ENCODE data around the gene THTPA. TPM values are rescaled to one million over a fixed set of nuclear protein-coding genes. Genes with fewer than 3 reads are reported as not detected.

THTPA gene
- polyA plus RNA-seq, 1 donor: 34.8 TPM

DNA sequence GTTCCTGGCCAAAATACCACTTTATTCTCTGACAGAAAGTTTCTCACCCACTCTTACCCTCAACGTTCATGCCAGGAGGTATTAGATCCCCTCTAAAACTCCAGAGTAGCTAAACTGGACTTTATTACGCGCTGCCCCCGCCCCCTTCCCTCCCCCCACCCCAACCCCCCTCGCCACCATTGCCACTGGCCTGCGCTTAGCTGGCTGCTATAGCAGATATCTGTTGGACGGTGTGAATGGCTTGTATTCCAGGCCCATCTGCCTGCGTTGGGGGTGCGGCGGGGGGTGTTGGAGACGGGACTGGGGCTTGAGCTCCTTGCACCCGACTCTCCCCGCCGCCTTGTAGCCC is 564 bp upstream of the THTPA start:
- Histone ChIP-seq H3K4me1 (ENCODE audit: control insufficient read depth, insufficient read depth, low read length) (peaks cover 33% of the 10 kb centered on the region), H3K27me3 (ENCODE audit: control insufficient read depth, insufficient read depth, low read length) (peaks cover 4% of the 10 kb centered on the region), H3K27ac (ENCODE audit: low read length) (peak overlapping the region; percentile 94), H3K9me3 (ENCODE audit: control insufficient read depth, low read depth, low read length) (peaks cover 5% of the 10 kb centered on the region), H3K4me3 (ENCODE audit: low read length) (peak overlapping the region; percentile 87), H3K36me3 (ENCODE audit: control insufficient read depth, insufficient read depth, low read length) (peaks cover 19% of the 10 kb centered on the region)
- DNase-seq: no peak
- WGBS (ENCODE audit: insufficient coverage, low lambda C conversion rate): no CpG with 5 or more reads among the region's 14 CpGs

DNA sequence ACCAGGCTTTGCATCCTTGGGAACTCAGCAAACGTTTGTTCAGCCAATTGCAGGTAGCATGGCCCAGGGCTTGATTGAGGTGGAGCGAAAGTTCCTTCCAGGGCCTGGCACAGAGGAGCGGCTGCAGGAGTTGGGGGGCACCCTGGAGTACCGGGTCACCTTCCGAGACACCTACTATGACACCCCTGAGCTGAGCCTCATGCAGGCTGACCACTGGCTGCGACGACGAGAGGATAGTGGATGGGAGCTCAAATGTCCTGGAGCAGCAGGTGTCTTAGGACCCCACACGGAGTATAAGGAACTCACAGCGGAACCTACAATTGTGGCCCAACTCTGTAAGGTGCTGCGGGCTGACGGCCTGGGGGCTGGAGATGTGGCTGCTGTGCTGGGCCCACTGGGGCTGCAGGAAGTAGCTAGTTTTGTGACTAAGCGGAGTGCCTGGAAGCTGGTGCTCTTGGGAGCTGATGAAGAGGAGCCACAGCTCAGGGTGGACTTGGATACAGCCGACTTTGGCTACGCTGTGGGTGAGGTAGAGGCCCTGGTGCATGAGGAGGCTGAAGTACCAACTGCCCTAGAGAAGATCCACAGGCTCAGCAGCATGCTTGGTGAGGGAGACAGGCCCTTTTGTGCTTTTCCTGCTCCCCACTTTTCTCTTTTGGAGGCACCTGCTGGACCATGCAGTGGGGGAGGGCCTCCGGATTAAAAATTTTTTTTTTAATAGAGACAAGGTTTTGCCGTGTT is 799 bp downstream of the THTPA start:
- no peaks in the 10 kb centered on the region for H3K9me3 ChIP-seq (ENCODE audit: control insufficient read depth, low read depth, low read length)
- H3K36me3 ChIP-seq (ENCODE audit: control insufficient read depth, insufficient read depth, low read length): peaks cover 30% of the 10 kb centered on the region
- H3K27ac ChIP-seq (ENCODE audit: low read length): peak overlapping the region; percentile 94
- no CpG with 5 or more reads among the region's 17 CpGs for WGBS (ENCODE audit: insufficient coverage, low lambda C conversion rate)
- DNase-seq: peak in 1 of 2 donors; percentile 45
- no peaks in the 10 kb centered on the region for H3K27me3 ChIP-seq (ENCODE audit: control insufficient read depth, insufficient read depth, low read length)
- peak overlapping the region; percentile 87 for H3K4me3 ChIP-seq (ENCODE audit: low read length)
- peaks cover 31% of the 10 kb centered on the region for H3K4me1 ChIP-seq (ENCODE audit: control insufficient read depth, insufficient read depth, low read length)

DNA sequence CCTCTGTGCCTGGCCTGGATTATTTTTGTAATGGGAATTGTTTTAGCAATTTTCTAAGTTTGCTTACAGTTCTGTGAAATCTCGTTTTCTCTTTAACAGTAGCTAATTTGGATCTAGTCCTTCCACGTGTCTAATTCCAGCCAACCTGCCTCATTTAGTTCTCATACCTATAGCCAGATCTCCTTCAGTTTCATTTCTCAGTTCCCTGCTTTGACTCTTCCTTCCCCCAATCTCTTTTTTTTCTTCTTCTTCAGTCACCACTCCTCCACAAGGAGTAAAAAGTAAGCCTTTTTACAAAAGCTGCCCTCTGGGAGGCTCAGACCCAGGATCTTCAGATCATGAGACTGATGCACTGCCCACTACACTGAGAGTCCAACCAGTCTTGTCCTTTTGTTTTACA is 1.4 kb downstream of the THTPA start:
- WGBS (ENCODE audit: insufficient coverage, low lambda C conversion rate): 33% methylated on average over 1 of the region's 2 CpGs
- peaks cover 36% of the 10 kb centered on the region for H3K36me3 ChIP-seq (ENCODE audit: control insufficient read depth, insufficient read depth, low read length)
- peak overlapping the region; percentile 87 for H3K4me3 ChIP-seq (ENCODE audit: low read length)
- no peaks in the 10 kb centered on the region for H3K27me3 ChIP-seq (ENCODE audit: control insufficient read depth, insufficient read depth, low read length)
- peak overlapping the region; percentile 94 for H3K27ac ChIP-seq (ENCODE audit: low read length)
- H3K9me3 ChIP-seq (ENCODE audit: control insufficient read depth, low read depth, low read length): no peaks in the 10 kb centered on the region
- H3K4me1 ChIP-seq (ENCODE audit: control insufficient read depth, insufficient read depth, low read length): peaks cover 31% of the 10 kb centered on the region
- DNase-seq: no peak

DNA sequence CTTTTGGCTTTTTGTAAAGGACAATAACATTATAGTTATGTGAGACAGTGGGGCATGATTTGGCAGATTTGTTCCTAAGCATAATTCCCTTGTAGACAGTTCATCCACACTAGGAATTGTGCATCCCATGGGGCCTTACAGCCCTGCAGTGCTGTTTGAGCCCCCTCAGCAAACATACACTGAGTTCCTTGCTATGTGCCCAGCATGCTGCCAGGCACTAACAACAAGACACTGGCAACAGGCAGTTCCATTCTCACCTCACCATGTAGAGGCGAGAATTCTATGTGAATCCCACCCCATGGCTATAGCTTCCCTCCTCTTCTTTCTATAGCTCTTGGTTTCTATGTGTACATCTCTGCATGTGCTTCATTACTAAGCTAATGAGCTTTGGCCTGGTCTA is 1.9 kb downstream of the THTPA start:
- DNase-seq: no peak
- Histone ChIP-seq H3K9me3 (ENCODE audit: control insufficient read depth, low read depth, low read length) (no peaks in the 10 kb centered on the region), H3K4me3 (ENCODE audit: low read length) (peak overlapping the region; percentile 5), H3K36me3 (ENCODE audit: control insufficient read depth, insufficient read depth, low read length) (peaks cover 39% of the 10 kb centered on the region), H3K27ac (ENCODE audit: low read length) (peak overlapping the region; percentile 94), H3K4me1 (ENCODE audit: control insufficient read depth, insufficient read depth, low read length) (peaks cover 31% of the 10 kb centered on the region), H3K27me3 (ENCODE audit: control insufficient read depth, insufficient read depth, low read length) (no peaks in the 10 kb centered on the region)
- no CpG with 5 or more reads among the region's 1 CpG for WGBS (ENCODE audit: insufficient coverage, low lambda C conversion rate)

DNA sequence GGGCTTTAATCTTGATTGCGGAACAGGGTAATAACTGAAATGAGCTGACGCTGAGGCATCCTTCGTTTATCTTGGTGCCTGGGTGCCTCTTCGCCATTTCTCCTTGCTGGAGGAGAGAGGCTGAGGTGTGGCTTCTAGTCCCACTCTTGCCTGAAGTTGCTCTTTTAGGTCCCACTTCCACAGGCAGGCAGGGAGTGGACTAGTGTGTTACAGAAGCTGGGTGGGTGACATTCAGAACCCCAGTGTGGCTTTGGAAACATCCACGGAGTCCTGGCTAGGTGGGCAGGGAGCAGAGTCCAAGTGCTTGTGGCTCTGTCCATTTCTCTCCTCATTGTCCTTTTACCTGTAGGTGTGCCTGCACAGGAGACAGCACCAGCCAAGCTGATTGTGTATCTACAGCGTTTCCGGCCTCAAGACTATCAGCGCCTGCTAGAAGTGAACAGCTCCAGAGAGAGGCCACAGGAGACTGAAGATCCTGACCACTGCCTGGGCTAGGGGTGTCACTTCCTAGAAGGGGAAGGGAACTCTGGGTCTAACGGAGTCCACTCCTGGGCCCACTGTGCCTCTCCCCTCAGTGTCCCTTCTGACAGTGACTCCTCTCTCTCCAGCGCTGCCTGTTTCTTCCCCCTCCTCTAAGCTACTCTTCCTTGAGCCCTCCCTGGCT is 2.4 kb downstream of the THTPA start:
- WGBS (ENCODE audit: insufficient coverage, low lambda C conversion rate): no CpG with 5 or more reads among the region's 10 CpGs
- Histone ChIP-seq H3K36me3 (ENCODE audit: control insufficient read depth, insufficient read depth, low read length) (peaks cover 44% of the 10 kb centered on the region), H3K4me3 (ENCODE audit: low read length) (no peak overlapping the region)

DNA sequence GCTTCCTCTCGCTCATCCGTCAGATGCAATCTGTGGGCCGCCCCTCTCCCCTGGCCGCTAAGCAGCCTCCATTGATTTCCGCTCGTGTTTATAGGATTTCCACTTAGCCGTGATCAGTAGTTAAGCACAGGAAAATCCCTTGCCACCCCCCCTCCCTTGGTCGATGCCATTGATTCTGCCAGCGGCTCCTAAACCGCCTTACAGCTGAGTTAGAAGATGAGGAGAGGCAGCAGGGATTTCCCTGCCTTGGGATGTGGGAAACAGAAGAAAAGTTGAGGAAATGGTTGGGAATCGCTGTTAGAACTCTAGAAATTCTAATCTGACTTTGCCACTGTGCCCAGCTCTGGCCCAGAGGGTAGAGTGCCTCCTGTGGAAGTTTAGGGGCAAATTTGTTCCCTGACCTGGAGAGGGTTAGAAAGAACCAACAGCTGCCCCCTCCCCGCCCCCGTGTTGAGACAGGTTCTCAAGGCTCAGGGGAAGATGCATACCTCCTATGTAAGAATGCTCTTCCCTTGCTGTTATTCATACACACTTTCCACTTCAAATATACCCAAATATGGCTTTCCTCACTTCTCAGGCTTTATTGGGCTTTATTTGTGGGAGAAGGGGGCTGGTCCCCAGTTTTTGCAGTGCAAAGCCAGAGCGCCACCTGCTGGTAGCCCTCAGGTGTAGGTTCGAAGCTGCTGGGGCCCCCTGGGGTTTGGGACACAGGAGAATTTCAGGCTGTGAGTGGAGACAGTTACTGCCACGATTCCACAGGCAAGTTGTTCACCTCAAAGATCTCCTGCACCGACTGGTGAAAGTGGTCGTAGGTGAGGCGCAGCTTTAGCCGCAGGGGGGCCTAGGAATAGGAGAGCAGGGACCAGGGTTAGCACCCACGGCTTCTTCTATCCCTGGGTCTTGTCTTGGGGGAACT is 3.2 kb downstream of the THTPA start:
- peak overlapping the region; percentile 94 for H3K27ac ChIP-seq (ENCODE audit: low read length)
- no peaks in the 10 kb centered on the region for H3K27me3 ChIP-seq (ENCODE audit: control insufficient read depth, insufficient read depth, low read length)
- peaks cover 52% of the 10 kb centered on the region for H3K36me3 ChIP-seq (ENCODE audit: control insufficient read depth, insufficient read depth, low read length)
- DNase-seq: peak in 1 of 2 donors; percentile 43
- H3K4me3 ChIP-seq (ENCODE audit: low read length): no peak overlapping the region
- 60% methylated on average over 1 of the region's 21 CpGs for WGBS (ENCODE audit: insufficient coverage, low lambda C conversion rate)
- no peaks in the 10 kb centered on the region for H3K9me3 ChIP-seq (ENCODE audit: control insufficient read depth, low read depth, low read length)
- peaks cover 31% of the 10 kb centered on the region for H3K4me1 ChIP-seq (ENCODE audit: control insufficient read depth, insufficient read depth, low read length)

More for the DNA sequence above, 2.4 kb downstream of the THTPA start:
- peak overlapping the region; percentile 94 for H3K27ac ChIP-seq (ENCODE audit: low read length)
- H3K4me1 ChIP-seq (ENCODE audit: control insufficient read depth, insufficient read depth, low read length): peaks cover 31% of the 10 kb centered on the region
- no peaks in the 10 kb centered on the region for H3K9me3 ChIP-seq (ENCODE audit: control insufficient read depth, low read depth, low read length)
- H3K27me3 ChIP-seq (ENCODE audit: control insufficient read depth, insufficient read depth, low read length): no peaks in the 10 kb centered on the region
- DNase-seq: peak; percentile 72 to 89

DNA sequence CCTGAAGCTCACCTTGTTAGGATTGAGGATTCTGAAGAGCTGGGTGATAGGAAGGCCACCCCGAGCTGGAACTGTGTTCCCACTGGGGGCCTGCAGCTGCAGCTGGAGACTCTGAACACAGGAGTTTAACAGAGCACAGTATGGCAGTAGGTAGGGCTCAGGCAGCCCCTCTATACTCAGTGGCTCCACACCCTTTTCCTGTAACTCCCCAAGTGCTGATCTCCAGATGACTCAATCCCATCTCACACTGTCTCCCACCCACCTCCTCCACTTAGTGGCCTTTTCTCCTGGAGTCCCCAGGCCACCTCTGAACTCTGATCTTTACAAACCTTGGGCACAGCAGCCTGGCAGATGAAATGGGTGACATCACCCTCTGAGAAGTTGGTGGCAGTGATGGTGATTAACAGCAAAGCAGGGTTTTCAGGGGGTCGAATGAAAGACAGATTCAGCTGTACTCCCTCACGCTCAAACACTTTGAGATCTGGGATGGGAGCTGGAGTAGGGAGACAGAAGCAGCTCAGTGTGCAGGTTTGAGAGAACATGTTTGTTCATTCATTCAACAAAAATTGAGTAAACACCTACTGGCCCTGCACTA is 4.0 kb downstream of the THTPA start:
- WGBS (ENCODE audit: insufficient coverage, low lambda C conversion rate): 70% methylated on average over 2 of the region's 3 CpGs
- no peak overlapping the region for H3K4me3 ChIP-seq (ENCODE audit: low read length)
- peaks cover 59% of the 10 kb centered on the region for H3K36me3 ChIP-seq (ENCODE audit: control insufficient read depth, insufficient read depth, low read length)
- no peaks in the 10 kb centered on the region for H3K27me3 ChIP-seq (ENCODE audit: control insufficient read depth, insufficient read depth, low read length)
- no peaks in the 10 kb centered on the region for H3K9me3 ChIP-seq (ENCODE audit: control insufficient read depth, low read depth, low read length)
- DNase-seq: no peak
- H3K27ac ChIP-seq (ENCODE audit: low read length): peak overlapping the region; percentile 94
- H3K4me1 ChIP-seq (ENCODE audit: control insufficient read depth, insufficient read depth, low read length): peaks cover 31% of the 10 kb centered on the region

DNA sequence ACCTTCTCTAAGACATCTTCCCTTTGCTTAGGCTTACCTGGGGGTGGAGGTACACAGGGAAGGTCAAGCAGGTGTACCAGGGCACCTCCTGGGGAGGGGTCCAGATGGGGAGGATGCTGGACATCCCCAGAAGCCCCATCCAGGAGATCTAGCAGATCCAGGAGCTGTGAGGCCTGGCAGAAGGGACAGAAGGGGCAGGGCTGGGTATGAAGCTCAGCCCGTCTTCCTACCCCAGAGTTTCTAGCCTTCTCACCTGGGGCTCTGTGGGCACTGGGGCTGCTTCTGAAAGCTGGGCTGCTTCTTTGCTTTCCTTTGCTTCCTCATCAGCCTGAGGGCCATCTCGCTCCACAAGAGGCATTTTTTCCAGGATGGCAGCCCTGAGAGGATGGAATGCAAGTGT is 5.2 kb downstream of the THTPA start:
- Histone ChIP-seq H3K4me3 (ENCODE audit: low read length) (no peak overlapping the region), H3K27ac (ENCODE audit: low read length) (no peak overlapping the region), H3K4me1 (ENCODE audit: control insufficient read depth, insufficient read depth, low read length) (peaks cover 32% of the 10 kb centered on the region), H3K27me3 (ENCODE audit: control insufficient read depth, insufficient read depth, low read length) (no peaks in the 10 kb centered on the region), H3K9me3 (ENCODE audit: control insufficient read depth, low read depth, low read length) (no peaks in the 10 kb centered on the region), H3K36me3 (ENCODE audit: control insufficient read depth, insufficient read depth, low read length) (peaks cover 71% of the 10 kb centered on the region)
- no CpG with 5 or more reads among the region's 2 CpGs for WGBS (ENCODE audit: insufficient coverage, low lambda C conversion rate)
- DNase-seq: no peak

DNA sequence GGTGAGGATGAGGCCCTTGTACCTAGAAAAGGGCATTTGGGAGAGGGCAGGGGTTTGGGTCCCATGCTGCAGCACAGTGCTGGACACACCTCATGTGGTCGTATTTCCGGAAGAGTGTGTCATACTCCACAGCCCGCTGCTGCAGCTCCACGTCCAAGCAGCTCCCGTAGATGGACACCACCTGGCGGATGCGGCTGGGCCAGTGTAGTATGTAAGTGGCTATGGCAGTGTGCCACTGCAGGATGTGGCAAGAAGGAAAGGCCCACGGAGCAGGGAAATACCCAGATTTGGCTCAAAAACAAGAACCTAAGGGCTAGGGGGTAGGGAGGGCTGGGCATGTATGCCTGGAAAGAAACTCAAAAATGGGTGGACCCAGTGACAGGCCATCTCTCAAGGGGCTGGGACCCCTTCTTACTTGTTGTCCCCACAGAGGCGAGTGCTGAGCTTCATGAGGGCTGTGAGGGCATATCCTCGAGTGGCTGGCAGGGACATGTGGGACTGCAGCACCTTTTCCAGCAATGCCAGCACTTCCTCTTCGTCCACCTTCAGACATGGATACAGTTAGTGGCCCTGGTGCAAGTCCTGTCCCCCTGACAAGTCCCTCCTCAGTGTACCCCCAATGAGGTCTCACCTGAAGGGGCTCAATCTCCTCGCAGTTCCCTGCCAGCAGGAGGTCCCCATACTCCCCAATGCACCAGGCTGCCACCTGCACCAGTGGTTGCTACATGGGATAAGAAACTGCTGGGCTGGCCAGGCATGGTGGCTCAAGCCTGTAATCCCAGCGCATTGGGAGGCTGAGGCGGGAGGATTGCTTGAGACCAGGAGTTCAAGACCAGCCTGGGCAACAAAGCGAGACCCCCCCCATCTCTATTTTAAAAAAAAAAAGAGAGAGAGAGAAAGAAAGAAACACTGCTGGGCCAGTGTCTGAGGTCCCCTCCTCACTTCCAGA is 6.1 kb downstream of the THTPA start:
- H3K4me1 ChIP-seq (ENCODE audit: control insufficient read depth, insufficient read depth, low read length): peaks cover 32% of the 10 kb centered on the region
- H3K9me3 ChIP-seq (ENCODE audit: control insufficient read depth, low read depth, low read length): no peaks in the 10 kb centered on the region
- H3K27me3 ChIP-seq (ENCODE audit: control insufficient read depth, insufficient read depth, low read length): no peaks in the 10 kb centered on the region
- no peak overlapping the region for H3K4me3 ChIP-seq (ENCODE audit: low read length)
- no CpG with 5 or more reads among the region's 15 CpGs for WGBS (ENCODE audit: insufficient coverage, low lambda C conversion rate)
- peak in 1 of 2 donors; percentile 1 for DNase-seq
- no peak overlapping the region for H3K27ac ChIP-seq (ENCODE audit: low read length)
- H3K36me3 ChIP-seq (ENCODE audit: control insufficient read depth, insufficient read depth, low read length): peaks cover 74% of the 10 kb centered on the region
